Measurements from ENCODE around the gene PLXNB1.

The PLXNB1 gene

GRCh38 chr3:48356419-48356818 lies 73.5 kb downstream of the PLXNB1 start:
- DNase-seq, result no peak

GRCh38 chr3:48353987-48354386 lies 75.9 kb downstream of the PLXNB1 start:
- DNase-seq, result no peak

Measured in activated CD4-positive, alpha-beta T cell treated with anti-CD3 and anti-CD28 coated beads for 48 hours (primary cell).